HG03097 (cell line): ENCODE results near the gene TXNDC16.
"Not testable (repeated sequence)": the region's sequence is repeated elsewhere in the genome, so short reads cannot be mapped to it uniquely, and the experiment has no call there.

Experiments used
- ATAC-seq: cut with Tn5 transposase; IDR thresholded peaks from one replicate; pipeline ENCODE4 v1.9.1; 2021; ENCODE audit not compliant: unreplicated experiment, low FRiP score

Gene TXNDC16

GRCh38 chr14:52546318-52546670, 6.0 kb downstream of the TXNDC16 start:
- ATAC-seq: no peak

- no peak for ATAC-seq
Observed at GRCh38 chr14:52545584-52546317, 6.6 kb downstream of the TXNDC16 start.

- no peak for ATAC-seq
Observed at GRCh38 chr14:52538623-52539022, 13.7 kb downstream of the TXNDC16 start.

GRCh38 chr14:52536269-52536668, 16.0 kb downstream of the TXNDC16 start:
- ATAC-seq: no peak

GRCh38 chr14:52531481-52531880, 20.8 kb downstream of the TXNDC16 start:
- ATAC-seq: no peak

- ATAC-seq: no peak
Observed at GRCh38 chr14:52527052-52527451, 25.3 kb downstream of the TXNDC16 start.

GRCh38 chr14:52522581-52523345, 29.5 kb downstream of the TXNDC16 start:
- no peak for ATAC-seq

GRCh38 chr14:52522033-52522432, 30.3 kb downstream of the TXNDC16 start:
- ATAC-seq: no peak

- ATAC-seq: no peak
Observed at GRCh38 chr14:52514046-52514811, 38.1 kb downstream of the TXNDC16 start.

GRCh38 chr14:52513249-52513648, 39.1 kb downstream of the TXNDC16 start:
- no peak for ATAC-seq

- no peak for ATAC-seq
Observed at GRCh38 chr14:52494444-52494843, 57.9 kb downstream of the TXNDC16 start.

- no peak for ATAC-seq
Observed at GRCh38 chr14:52485350-52485960, 66.8 kb downstream of the TXNDC16 start.

- no peak for ATAC-seq
Observed at GRCh38 chr14:52481864-52482263, 70.4 kb downstream of the TXNDC16 start.

GRCh38 chr14:52473557-52473956, 78.7 kb downstream of the TXNDC16 start:
- ATAC-seq: no peak

- no peak for ATAC-seq
Observed at GRCh38 chr14:52472728-52473127, 79.6 kb downstream of the TXNDC16 start.

GRCh38 chr14:52472251-52472650, 80.1 kb downstream of the TXNDC16 start:
- ATAC-seq: not testable (repeated sequence)

- ATAC-seq: no peak
Observed at GRCh38 chr14:52467515-52468266, 84.6 kb downstream of the TXNDC16 start.

- ATAC-seq: no peak
Observed at GRCh38 chr14:52464175-52464574, 88.1 kb downstream of the TXNDC16 start.

GRCh38 chr14:52463375-52463774, 88.9 kb downstream of the TXNDC16 start:
- ATAC-seq: no peak

- no peak for ATAC-seq
Observed at GRCh38 chr14:52461721-52462120, 90.6 kb downstream of the TXNDC16 start.
